ENCODE measurements around the gene PACRG.

PACRG gene

DNA sequence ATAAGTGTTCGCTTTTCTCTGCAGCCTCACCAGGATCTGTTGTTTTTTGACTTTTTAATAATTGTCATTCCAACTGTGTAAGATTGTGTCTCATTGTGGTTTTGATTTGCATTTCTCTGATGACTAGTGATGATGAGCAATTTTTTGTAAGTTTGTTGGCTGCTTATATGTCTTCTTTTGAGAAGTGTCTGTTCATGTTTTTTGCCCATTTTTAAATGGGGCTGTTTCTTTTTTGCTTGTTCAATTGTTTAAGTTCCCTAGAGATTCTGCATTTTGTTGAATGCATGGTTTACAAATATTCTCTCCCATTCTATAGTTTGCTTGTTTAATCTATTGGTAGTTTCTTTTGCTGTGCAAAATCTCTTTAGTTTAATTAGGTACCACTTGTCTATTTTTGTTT lies 295.9 kb downstream of the PACRG start:
- no peak for DNase-seq

DNA sequence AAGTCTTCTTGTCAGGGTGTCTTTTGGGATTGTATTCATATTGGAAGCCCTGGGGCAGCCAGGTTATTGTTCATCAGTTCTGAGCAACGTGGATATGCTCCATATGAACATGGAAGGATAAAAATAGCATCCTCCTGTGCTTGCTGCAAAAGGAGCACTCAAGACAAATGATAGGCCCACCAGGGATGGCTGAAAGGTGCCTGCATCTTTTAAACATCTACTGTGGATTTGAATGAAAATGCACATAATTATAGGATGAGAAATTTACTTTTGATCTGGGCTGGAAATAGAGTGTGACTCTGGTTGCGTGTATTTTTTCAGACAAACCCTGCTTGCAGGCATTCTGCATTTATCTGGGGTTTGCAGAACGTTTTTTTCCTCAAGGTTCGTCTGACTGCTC lies 299.1 kb downstream of the PACRG start:
- no peak for DNase-seq

DNA sequence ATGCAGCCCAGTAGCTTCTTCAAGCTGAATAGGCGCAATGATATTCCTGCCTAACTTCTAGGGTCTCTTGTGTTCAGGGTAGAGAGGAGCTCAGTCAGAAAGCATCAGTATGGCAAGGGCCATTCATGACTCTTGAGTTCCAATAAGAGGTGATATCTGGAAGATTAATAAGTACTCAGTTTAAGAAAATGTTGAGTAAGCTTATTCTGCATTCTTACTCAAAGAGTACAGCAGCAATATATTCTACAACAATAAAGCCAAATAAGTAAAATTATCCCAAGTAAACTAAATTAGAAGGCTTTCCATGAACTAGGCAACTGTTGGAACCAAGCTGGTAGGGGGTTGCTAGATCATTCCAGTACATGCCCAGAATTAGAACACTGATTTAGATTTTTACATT lies 303.2 kb downstream of the PACRG start:
- no peak for DNase-seq

DNA sequence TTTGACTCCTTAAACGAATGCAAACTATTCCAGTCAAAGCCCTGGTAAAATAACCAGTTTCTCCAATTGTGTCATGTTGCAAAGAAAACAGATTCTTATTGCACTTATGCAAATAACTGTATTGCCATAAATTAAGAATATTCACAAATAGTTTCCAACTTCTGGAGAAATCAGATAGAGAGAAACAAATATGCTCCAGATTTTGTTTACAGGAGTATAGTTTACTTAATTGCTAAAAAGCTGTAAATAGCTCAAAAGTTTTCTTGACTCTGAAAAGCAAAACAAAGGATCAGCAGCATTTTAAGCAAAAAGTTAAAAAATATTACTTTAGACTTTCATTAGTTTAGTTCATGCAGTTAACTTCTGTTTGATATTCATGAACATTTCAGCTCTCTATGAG lies 304.2 kb downstream of the PACRG start:
- DNase-seq: no peak

DNA sequence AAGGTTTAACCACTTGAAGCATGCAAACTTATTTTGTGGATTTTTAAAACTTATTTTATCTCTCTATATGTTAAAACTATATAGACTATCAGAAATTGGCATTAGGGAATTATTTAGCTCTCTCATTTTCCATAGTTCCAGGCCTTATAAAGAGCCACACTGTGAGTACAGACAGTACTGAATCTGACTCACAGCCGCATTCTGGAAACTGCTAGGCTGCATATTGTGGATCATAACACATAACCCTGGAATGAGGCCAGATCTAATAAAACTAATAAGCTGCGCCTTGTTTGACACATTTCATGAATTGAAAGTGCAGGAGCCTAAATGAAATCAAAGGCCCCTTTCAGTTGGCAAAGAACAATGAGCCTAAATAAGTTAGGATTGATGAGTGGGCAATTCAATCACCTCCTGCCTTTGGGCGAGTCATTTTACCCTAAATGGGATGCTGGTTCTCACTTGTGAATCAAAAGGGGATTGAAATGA lies 308.4 kb downstream of the PACRG start:
- no peak for DNase-seq

DNA sequence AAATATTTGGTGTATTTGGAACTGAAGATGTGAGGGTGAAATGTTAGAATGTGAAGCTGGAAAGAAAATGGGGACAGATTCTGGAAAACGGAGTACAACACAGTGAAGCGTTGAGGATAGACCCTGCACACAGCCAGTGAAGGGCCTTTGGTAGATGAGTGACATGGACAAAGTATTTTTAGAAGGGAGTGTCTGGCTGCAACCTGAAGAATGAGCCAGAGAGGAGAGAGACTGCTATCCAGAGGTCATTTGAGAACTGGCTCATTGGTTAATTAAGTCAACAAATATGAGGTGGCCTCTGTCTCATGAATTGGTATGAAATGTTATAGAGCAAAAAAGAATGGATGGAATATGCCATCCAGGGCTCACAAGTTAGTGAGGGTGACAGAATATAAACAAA lies 310.5 kb downstream of the PACRG start:
- no peak for DNase-seq

DNA sequence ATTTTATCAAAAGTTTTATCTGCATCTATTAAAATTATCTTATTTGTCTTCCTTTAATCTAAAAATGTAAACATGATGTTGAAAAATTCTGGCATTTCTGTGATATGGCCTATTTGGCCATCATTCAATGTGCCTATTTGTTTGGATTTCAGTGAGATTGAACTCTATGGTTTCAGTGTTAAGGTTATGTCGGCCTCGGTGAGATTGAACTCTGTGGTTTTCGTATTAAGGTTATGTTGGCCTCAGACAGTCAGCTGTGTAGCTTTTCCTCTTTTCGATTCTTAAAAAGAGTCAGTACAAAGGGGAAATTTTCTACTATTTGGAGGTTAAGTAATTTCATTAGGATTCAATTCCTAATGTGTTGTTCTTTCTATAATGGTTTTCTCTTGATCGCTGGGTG lies 320.6 kb downstream of the PACRG start:
- DNase-seq: no peak

DNA sequence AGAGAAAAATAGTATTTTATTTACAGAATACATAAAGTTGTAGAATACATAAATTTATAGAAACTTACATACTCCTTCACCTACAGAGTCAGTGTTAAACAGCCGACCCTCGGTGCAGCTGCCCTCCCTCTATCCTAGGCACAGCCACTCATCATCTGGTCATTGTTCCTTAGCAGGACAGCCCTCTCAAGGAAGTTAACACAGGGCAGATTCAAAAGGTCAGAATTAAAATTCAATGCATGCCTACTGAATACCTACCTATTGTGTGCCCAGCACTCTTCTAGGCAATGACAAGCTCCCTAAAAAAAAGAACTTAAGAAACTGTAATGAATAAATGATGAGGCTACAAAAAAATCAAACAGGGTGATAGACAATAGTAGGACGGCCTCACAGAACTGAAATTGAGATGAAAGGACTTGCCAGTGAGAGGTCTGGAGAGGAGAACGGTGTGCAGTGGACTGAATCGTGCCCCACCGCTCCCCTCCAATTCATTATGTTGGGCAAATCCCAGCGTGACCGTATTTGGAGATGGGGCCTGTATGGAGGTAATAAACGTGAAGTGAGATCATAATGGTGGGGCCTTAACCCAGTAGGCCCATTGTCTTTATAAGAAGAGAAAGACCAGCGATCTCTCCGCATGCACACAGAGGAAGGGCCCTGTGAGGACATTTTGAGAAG lies 326.0 kb downstream of the PACRG start:
- DNase-seq: no peak

DNA sequence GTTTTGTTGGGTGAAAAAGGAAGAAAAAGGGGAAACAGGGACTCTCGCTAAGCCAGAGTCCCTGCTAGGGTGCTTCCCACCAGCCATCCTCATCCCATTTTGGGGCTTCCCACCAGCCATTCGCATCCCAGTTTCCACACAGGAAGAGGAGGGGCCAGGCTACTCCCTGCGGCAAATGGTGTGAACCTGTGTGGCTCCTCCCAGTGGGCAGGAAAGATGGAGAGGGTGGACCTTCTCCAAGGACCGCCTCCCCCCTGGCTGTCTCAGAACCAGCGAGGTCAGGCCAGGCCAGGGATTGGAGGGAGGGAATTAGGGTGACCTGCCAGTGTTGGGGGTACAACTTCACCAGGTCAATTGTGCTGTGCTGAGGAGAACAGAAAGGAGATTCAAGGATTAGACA lies 326.9 kb downstream of the PACRG start:
- no peak for DNase-seq

DNA sequence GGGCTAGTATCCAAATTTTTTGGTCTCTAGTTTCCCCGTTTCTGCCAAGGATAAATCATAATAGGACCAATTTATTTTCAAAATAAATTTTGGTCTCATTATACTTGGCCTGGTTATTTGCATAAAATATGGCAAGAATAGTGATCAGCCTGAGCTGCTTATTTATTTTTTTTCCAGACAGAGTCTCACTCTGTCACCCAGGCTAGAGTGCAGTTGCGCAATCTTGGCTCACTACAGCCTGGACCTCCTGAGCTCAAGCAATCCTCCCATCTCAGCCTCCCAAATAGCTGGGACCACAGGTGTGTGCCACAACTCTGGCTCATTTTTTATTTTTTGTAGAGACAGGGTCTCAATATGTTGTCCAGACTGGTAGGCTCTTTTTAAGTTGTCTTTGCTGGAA lies 329.5 kb downstream of the PACRG start:
- no peak for DNase-seq

DNA sequence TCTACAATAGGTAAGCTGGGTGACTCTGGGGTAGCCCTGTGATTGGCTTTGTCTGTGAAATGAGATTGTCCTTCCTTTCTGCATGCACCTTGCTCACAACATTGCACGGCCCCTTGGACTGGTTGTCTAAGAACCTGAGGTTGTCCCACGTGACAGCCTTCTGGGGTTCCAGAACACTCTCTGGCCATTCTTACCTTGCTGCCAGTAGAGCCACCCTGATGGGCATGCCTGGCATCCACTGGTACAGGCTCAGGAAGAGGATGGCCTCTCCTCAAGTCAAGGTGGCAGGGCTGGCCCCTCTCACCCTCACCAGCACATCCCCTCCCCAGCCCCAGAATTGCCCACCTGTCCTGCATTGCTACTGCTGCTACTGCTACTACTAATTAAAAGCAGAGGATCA lies 335.0 kb downstream of the PACRG start:
- no peak for DNase-seq

DNA sequence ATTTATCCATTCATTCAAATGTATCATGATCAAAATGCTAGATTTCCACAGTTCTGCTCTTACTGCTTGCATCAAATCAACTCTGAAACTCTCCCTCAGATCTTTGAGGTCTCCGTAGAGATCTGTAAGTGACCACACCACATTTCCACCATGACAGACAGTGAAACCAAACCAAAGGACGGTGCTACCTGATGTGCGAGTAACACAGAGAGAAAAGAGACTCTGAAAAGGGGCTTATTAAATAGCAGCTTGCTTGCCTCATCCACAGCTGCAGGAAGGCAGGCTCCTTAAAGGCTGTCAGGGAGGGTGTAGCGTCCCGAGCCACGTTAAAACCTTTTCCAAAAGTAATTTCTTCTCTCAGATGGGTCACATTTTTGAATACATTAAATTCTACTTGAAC lies 335.8 kb downstream of the PACRG start:
- no peak for DNase-seq

DNA sequence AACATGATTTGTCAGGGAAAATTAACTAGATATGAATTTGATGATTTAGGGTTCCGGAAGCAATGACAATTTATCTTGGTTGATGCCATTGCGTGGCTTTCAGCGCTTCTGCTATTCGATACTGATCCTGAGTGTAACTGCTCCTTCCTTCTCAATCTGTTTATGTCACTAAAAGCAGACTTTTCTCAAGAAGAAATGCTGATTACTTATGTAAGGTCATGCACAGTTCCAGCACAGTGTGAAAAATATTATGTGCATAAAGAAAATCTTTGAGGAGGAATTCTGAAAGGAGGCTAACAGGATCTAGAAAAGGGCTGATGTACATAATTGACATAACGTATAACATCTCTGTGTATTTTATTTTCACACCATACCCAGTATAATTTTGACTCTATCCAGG lies 336.6 kb downstream of the PACRG start:
- DNase-seq: no peak

DNA sequence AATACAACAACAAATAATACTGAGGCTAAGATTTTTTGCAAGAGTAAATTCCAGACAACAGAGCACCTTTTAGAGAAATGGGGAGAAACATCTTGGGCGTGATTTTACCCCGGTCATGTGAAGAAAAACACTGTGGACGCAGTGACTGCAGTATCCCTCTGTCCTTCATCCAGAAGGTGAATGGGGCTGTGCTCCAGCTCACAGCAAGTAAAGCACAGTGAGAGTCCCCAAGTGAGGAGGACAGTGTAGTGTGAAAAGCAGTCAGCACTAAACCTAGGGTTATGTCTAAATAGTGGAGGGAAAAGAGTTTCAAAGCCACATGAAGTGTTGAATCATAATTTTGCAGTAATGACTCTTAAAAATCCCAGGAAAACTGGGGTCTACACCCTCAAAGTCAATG lies 338.4 kb downstream of the PACRG start:
- no peak for DNase-seq

DNA sequence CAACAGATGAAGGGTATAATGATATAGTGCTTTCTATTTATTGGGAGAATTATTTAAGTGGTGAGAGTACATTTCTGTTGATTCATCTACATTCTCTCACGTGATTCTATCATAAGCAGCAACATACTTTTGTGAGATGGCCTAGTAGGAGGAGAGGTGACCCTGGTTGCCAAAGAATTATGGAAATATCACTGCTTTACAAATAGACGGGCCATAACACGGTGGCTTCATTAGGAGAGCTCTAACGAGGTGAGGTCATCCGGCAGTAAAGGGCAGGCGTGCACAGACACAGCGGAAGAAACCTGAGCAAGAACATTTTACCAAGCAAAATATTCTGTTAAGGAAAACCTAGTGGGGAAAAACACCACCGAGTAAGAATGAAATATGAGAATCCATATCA lies 349.4 kb downstream of the PACRG start:
- DNase-seq: no peak

DNA sequence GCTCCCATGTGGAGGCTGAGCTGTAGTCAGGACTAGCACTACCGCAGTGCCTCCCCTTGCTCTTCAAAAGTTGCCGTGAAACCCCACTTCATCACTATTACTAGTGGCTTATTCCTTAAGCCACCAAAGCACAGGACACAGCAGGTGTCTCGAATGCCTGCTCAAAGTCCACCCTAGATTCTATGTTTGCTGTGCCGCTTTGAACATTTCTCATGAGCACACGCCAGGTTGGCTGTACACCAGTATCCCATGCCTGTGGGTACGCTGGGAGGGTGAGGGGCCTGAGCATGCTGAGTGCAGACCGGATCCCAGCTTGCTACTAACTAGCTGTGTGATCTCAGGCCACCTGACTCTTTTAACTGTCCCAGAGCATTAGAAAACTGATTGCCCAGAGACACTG lies 350.9 kb downstream of the PACRG start:
- DNase-seq: no peak

DNA sequence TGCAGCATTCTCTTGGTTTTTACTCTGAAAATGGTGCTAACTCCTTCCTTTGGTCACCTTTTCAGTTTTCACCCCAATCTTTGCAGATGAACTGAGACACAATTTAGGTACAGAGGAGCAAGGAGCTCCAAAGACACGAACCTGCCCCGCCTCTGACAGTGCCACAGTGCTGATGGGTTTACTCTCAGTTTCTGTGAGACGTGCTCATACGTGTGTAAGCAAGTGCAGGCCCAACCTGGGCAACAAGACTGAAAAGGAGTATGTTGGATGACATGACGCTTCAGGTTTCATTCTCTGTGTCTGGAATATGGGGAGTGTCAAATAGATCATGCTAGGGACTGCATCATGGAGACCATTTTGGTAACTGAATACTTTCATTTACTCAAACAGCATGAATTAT lies 352.5 kb downstream of the PACRG start:
- no peak for DNase-seq

DNA sequence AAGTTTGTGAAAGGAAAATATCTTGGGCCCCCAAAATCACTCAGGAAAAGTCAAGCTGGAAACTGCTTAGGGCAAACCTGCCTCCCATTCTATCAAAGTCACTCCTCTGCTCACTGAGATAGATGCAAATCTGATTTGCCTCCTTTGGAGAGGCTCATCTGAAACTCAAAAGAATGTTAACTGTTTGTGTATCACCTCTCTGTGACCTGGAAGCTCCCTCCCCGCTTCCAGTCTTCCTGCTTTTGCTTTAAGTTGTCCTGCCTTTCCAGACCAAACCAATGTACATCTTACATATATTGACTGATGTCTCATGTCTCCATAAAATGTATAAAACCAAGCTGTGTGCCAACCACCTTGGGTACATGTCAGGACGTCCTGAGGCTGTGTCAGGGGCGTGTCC lies 355.4 kb downstream of the PACRG start:
- DNase-seq: no peak

DNA sequence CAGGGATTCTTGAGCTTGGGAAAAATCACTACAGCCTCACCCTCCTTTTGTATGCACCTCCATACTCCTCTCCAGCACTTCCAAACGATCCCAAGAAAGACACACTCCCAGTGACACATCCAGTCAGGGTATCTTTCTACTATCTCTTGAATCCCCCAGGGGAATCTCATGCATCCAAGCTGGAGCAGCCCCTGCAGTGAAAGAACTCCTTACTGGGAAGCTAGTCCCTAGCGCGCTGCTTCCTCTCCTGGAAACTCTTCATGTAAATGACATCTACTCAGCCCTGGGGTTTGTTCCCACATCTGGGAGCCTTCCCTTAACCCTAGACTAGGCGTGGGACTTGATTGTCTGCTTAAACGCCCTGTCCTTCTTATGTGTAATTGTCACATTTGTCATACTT lies 357.7 kb downstream of the PACRG start:
- DNase-seq: no peak

DNA sequence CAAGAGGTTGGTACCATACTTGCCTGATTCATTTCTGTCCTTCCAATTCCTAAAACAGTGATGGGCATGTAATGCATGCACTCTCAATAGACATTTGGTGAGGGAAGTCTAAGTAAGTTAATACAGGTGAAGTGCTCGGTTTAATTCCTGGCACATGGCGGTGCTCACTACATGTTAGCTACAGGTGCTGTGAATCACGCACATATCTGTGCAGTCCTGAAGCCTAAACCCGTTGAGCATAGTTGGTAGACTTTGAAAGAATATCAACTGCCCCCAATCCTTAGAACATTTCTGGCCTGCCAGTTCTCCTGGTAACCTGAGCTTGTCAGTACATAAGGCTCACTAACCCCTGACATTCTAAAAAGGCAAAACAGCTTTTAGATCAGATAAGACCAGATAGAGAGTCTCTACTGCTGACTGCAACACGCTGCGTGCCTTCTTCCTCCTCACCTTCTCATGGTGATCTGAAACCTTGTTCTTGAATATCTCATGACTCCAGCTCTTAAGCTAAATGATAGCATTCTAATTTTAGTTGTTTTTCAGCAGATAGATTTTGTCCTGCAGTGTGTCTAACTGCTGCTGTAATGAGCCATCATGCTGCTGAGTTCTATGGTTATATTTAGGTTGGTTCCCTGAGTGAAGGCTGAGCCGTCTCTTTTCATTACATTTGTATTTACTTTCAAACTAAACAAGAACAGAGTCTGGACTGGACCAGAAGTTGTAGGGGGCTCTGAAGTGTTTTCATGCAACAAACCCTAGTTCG lies 358.3 kb downstream of the PACRG start:
- DNase-seq: no peak

DNA sequence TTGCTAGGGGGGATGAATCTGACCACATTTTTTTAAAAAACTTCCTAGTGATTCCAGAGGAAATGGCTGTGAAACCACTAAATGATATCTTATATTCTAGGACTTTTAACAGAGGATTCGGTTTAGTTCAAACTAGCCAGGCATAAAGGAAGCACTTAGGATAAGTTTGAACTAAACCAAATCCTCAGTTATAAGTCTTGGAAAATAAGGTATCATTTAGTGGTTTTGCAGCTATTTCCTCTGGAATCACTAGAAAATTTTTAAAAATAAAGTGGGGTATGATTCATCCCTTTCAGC lies 358.8 kb downstream of the PACRG start:
- DNase-seq: no peak

DNA sequence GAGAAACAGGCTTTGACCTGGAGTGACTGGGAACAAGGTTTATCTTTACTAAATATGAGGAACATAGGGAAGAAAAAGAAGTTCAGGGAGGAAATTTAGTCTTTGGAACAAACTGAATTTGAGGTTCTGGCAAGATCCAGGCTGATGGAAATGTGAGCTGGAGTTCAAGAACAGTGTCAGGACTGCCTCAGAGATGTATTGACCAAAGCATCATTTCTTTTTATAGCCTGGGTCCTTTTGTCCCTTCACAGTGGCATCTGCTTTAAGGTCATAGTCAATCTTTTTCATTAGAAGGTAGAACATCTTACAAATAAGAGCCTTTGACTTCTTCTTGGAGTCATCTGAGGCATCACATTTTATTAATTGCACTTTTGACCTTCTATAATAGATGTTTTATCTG lies 360.2 kb downstream of the PACRG start:
- DNase-seq: no peak

DNA sequence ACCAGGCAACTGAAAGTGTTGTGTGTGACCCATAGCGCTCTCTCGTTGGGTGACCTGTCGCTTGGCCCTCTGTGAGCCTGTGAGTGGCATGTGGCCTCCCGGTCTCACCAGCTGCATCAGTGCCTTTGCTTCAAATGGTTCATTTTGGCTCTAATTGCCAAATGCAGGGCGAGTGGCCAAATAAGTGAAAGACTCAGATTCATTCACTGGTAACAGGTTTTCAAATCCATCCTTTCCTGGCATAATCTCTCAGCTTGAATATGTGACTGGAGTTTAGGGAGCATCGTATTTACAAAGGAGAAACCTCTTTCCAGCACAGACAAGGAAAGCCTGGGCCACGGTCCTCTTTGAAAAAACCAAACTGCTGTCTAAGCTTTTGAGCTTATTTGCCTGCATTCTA lies 365.1 kb downstream of the PACRG start:
- no peak for DNase-seq

DNA sequence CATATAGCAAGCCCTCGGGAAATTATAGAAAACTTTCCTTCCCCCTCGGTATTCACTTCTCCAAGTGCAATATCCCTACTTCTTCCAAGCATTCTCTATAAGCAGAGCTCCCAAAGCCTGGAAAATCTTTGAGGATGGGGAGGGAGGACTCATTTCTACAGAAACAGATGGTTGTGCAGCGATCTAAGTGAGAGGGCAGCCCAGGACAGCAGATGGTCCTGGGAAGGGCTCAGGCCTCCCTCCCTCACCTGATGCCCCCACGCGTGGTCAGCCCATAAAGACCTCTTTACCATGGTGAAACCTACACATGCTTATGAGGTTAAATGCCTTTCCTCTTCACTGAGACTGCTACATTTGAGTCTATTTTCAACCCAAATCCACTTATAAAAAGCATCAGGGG lies 367.1 kb downstream of the PACRG start:
- DNase-seq: no peak

DNA sequence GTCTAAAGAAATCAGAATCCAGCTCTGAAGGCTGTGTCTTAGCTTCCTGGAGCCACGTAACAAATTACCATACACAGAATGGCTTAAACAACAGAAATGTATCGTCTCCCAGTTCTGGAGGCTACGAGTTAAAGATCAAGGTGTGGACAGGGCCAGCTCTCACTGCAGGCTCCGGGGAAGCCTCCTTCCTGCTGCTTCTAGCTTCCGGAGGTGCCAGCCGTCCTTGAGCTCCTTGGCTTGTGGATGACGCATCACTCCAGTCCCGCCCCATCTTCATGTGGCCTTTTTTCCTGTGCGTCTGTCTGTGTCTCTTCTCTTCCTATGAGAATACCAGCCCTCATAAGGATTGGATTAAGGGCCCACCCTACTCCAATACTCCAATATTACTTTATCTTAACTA lies 367.6 kb downstream of the PACRG start:
- no peak for DNase-seq
